Measurements from ENCODE around the gene SOX9.
"Not testable (repeated sequence)": the region's sequence is repeated elsewhere in the genome, so short reads cannot be mapped to it uniquely, and the experiment has no call there.

SOX9 gene

GRCh38 chr17:72126575-72127486 lies 6.0 kb downstream of the SOX9 start:
- DNase-seq (ENCODE audit: low read depth) = no peak

- DNase-seq (ENCODE audit: low read depth) = no peak
Observed at GRCh38 chr17:72128039-72128438, 7.2 kb downstream of the SOX9 start.

DNA sequence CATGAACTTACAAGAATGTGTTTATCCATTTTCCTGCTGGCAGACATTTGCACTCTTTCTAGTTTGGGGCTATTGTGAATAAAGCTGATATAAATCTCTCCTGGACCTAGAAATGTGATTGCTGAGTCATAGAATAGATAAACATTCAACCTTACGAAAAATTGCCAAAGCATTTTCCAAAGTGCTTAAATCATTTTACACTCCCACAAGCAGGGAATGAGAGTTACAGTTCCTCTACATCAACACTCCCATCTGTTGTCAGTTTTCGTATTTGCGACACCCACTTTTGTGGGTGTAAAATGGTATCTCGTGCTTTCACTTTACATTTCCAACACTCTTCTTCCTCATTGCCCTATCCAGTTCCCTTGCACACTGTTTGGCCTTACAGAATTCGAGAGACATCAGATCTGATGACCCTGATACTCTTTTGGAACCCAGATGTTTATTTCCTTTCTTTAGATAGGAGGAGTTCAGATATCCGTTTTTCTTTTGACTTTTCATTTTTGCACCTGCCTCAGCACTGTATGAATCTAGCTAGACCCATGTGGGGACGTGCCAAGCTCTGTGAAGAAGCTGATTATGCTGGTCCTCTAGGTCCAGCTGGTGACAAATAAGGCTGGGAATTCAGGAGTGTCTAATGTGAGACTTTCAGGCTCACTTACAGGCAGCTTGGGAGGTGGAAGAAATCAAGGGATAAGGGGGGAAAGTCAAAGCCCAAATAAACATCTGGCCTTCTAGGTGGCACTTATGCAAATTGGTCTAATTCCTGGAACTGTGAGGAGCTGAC lies 14.0 kb downstream of the SOX9 start:
- no peak for DNase-seq (ENCODE audit: low read depth)

DNA sequence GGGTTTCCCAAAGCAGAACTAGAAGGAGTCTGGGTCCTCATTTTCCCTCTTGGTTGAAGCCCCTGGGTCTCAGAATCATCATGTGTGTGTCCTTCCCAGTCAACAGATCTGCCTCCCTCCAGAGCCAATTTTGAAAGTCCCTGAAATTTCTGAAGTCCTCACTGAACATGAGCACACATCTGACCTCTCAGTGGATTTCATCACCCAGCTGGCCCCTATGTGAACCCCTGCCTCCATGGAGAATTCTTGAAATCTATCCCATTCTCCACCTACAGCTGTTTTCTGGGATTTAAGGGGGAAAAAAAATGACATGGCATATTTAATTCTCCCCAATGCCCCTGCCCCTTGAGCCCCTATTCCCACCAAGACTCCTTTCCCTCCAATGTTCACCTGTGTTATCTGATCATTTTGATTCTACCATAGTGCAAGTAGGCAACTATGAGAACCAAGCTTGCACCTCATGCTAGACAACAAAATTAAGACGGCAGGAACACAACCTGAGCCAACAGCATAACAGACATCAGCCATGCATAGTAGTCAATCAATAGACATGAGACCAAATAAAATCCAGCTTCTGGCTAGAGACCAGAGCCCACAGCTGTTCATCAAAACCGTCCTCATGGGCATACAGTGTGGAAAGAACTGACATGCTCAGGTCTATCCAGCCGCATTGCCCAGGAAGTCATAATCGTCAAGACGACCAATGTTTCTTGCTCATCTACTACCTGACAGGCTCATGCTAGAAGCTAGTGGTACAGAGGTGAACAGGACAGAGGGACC lies 14.9 kb downstream of the SOX9 start:
- DNase-seq (ENCODE audit: low read depth) = no peak

- no peak for DNase-seq (ENCODE audit: low read depth)
Observed at GRCh38 chr17:72136692-72137091, 15.9 kb downstream of the SOX9 start.

DNA sequence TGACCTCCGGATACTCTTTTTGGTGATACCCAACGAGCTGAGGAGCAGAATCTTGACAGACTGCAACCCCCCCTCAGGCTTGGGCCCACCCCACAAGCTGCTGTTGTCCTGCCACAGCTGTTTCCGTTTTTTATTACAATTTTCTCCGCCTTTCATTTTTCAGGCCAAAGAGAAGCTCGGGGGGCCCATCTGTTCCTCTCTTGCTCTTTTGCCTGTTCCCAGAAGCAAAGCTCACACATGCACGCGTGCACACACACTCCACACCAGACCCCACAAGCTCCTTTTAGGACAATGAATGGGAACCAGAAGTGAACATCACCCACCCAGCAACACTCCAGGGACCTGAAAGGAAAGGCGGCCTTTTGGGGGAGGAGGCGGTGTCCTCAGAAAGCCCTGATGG lies 16.3 kb downstream of the SOX9 start:
- no peak for DNase-seq (ENCODE audit: low read depth)

- DNase-seq (ENCODE audit: low read depth) = no peak
Observed at GRCh38 chr17:72139212-72139611, 18.4 kb downstream of the SOX9 start.

DNA sequence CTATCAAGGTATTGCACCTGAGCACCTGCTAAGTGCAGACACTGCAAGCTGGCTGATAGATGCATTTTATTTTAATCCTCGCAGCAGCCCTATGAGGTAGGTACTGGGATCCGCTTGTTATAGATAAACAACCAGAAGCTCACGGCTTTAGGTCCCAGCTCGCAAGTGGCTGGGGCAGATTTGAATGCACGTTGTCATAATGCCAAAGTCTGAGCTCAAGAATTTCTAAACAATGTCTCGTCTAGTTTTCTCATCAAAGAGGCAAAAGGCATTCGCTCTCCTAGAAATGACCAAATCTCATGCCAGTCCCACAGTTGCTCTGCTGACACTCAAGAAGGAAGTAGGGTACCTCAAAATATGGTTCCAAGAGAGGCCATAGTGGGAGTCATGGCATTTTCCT lies 20.5 kb downstream of the SOX9 start:
- DNase-seq (ENCODE audit: low read depth) = no peak

DNA sequence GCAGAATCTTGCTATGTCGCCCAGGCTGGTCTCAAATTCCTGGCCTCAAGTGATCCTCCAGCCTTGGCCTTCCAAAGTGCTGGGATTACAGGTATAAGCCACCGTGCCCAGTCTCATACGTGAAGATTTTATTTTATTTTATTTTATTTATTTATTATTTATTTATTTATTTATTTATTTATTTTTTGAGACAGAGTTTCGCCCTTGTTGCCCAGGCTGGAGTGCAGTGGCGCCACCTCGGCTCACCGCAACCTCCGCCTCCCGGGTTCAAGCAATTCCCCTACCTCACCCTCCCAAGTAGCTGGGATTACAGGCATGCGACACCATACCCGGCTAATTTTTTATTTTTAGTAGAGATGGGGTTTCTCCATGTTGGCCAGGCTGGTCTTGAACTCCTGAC lies 21.3 kb downstream of the SOX9 start:
- not testable (repeated sequence) for DNase-seq (ENCODE audit: low read depth)

DNA sequence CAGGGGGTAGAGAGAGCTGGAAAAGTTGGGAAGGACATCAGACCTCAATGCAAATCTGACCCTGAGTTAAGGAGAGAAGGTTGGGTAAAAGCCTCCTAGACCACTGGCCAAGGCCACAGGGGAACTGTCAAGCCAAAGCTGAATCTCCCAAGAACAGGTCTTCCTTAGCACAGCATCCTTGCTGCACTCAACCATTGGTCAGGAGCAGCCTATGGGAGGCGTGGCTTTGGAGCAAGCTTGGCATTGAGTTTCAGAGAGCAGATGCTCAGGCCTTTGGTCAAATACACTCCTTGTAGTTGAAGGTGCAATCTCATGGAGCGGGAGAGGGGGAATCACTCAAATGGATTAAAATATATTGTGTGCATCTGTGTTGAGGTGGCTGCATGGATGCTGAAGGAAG lies 21.8 kb downstream of the SOX9 start:
- no peak for DNase-seq (ENCODE audit: low read depth)

DNA sequence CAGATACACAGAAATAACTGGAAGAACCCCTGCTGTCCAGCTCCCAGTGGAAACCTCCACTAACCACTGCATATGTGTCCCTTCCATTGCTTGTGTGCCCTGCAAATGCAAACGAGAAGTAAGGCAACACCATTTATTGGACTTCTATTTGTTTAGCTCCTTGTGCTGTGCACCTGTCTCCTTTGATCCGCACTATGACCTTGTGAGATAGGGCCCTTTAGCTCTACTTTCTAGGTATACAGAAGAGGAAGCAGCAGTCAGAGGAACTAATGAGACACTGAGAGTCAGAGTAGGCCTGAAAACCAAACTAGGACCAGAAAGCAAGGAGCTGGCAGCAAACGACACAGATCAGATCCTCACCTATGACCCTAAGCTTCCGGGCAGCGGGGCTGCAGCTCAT lies 22.4 kb downstream of the SOX9 start:
- DNase-seq (ENCODE audit: low read depth) = no peak

- DNase-seq (ENCODE audit: low read depth) = no peak
Observed at GRCh38 chr17:72144101-72144500, 23.3 kb downstream of the SOX9 start.

DNA sequence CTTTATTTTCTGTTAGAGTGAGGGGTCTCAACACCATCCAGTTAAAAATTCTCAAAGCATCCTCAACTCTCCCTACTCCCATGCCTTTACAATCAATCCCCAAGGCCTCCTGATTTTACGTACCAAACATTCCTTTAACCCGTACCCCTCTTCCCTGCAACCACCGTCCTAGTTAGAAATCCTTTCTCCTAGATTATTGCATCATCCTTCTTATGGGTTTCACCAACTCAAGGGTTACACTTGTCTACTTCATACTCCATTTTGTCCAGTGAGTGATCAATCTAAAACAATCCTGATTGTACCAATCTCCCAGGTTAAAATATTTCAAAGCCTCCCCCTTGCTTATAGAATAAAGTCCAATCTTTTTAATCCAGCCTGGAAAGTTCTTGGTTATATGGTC lies 24.7 kb downstream of the SOX9 start:
- DNase-seq (ENCODE audit: low read depth) = no peak

- DNase-seq (ENCODE audit: low read depth) = no peak
Observed at GRCh38 chr17:72145962-72146361, 25.1 kb downstream of the SOX9 start.

GRCh38 chr17:72146371-72146770 lies 25.6 kb downstream of the SOX9 start:
- no peak for DNase-seq (ENCODE audit: low read depth)

- no peak for DNase-seq (ENCODE audit: low read depth)
Observed at GRCh38 chr17:72150632-72151460, 30.0 kb downstream of the SOX9 start.

DNA sequence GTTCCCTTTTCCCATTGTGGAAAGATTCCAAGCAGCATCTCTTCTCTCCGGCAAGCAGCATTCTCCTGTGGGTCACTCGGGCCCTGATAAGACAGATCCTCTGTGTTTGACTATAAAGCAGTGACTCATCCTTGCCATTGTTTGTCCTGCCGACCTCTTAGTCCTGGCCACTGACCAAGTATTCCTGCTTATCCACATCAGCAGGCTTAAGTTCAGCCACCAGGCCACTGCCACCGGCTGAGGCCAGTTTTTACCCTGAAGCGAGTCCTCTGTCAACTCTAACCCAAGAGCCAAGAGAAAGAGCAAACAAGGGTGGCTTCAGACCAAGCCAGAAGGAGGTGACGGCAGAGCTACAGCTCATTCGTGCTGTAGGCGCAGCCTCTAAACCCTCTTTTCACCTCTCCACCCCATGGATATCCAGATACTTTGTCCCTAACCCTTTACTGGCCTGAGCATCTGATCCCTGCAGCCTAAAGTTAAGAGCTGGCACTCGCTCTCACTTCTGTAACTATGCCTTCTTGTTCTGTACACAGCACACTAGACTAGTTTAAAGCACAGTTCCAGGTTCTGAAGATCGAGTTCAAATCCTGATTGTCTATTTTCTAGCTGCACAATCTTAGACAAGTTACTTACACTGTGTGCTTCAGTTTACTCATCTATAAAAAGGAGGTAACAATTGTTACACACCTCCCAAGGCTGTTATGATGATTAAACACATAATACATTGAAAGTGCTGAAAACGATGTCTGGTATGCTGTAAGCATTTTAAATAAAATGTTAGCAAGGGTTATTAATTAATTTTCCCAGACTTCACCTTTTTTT lies 31.0 kb downstream of the SOX9 start:
- DNase-seq (ENCODE audit: low read depth) = no peak

DNA sequence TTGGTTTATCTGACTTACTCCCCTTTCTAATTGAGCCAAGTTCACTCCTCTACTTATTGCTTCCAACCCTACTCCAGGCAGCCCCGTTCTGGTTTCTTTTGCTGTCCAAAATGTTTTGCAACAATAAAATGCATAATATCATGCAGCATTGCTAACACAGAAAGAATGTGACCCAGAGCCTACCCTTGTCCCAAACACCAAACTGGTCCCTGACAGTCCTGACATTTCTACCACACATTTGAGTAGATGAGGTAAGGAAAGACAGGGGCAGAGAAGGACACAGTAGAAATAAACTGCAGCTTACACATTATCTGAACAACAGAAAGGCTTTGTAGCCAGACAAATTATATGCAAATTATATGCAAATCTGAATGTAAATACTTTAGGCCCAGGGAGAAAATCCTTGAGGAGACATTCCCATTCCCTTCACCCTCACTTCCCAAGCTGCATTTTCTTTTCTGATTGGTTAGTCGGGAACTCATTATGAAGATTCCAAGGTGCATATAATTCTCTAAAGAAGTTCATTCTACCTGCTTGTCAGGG lies 31.6 kb downstream of the SOX9 start:
- DNase-seq (ENCODE audit: low read depth) = no peak

DNA sequence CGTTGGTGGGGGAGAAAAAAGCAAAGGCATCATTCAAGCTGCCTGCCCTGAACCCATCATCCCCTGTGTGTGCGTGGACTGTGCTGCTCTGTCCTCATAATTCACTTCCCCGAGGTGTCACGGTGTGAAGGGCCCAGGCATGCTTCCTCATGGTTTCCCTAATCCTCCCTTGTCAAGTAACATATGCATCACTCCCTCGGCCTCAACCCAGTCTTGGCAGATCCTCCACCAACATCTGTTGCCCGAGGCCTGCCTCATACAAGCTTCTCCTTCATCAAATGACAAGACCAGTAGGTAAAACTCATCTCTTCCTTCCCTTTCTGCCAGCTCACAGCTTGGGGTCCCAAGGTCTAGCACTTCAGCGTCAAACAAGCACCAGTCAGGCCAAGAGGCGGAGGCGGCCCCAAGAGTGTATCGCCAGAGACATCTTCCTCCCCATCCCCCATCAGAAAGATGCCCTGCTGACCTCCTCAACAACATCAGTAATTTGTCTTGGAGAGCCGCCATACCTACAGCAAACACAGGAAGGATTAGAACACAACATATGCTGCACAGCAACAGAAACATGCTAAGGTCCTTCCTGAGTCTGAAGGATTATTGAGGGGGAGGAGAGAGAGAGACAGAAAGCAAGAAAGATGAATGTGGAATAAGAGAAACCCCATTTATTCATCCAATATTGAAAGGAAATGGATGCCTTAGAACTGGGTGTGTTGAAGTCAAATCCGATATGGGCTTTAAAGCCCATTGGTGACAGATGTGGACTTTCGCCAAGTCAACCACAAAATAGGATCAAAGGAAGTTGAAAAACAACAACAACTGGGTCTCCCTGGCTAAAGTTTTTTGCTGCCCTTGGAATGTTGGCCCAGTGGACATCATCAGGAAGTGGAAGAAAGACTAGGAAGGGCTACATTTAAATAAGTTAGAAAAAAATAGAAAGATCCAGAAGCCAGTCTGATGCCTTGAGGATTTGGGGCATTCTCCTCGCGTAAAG lies 38.4 kb downstream of the SOX9 start:
- DNase-seq (ENCODE audit: low read depth) = no peak
